ENCODE results near the gene CUL4A.

DNA sequence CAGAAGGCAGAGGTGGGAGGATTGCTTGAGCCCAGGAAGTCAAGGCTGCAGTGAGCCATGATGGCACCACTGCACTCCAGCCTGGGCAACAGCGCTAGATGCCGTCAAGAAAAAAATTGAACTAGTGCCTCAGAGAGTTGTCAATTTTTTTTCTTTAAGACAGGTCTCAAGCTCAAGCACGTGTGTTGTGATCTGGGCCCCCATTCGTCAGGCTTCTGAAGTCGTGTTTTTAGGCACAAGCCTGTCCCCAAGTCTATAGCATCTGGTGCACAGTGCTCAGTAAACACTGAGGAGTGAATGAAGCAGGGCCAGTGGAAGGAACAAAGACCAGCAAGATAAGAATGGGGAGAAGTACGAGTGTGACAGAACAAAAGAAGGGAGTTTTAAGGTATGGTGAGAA, 63.9 kb downstream of the CUL4A start:
- TF ChIP-seq, protein P1, sequence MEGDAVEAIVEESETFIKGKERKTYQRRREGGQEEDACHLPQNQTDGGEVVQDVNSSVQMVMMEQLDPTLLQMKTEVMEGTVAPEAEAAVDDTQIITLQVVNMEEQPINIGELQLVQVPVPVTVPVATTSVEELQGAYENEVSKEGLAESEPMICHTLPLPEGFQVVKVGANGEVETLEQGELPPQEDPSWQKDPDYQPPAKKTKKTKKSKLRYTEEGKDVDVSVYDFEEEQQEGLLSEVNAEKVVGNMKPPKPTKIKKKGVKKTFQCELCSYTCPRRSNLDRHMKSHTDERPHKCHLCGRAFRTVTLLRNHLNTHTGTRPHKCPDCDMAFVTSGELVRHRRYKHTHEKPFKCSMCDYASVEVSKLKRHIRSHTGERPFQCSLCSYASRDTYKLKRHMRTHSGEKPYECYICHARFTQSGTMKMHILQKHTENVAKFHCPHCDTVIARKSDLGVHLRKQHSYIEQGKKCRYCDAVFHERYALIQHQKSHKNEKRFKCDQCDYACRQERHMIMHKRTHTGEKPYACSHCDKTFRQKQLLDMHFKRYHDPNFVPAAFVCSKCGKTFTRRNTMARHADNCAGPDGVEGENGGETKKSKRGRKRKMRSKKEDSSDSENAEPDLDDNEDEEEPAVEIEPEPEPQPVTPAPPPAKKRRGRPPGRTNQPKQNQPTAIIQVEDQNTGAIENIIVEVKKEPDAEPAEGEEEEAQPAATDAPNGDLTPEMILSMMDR (conservative IDR thresholded peaks at IDR 0.05) = no peak
- no peak for TF ChIP-seq EZH2 (IDR thresholded peaks at IDR 0.05; ENCODE audit: low read depth)
